HG03521 (cell line): ENCODE data around the gene ZNF136.

ENCODE experiments used
- ATAC-seq: cut with Tn5 transposase; IDR thresholded peaks from one replicate; pipeline ENCODE4 v1.9.1; 2021; ENCODE audit warnings: mild to moderate bottlenecking, moderate library complexity; ENCODE audit not compliant: unreplicated experiment

The ZNF136 gene

GRCh38 chr19:12187625-12188024 lies 24.7 kb downstream of the ZNF136 start:
- no peak for ATAC-seq

GRCh38 chr19:12194827-12195731 lies 32.2 kb downstream of the ZNF136 start:
- ATAC-seq: no peak

- no peak for ATAC-seq
These were observed 35.2 kb downstream of the ZNF136 start for GRCh38 chr19:12198136-12198535.

- no peak for ATAC-seq
These were observed 37.0 kb downstream of the ZNF136 start for GRCh38 chr19:12199757-12200419.

GRCh38 chr19:12202250-12202649 lies 39.4 kb downstream of the ZNF136 start:
- ATAC-seq: no peak

GRCh38 chr19:12205296-12205695 lies 42.4 kb downstream of the ZNF136 start:
- no peak for ATAC-seq

- no peak for ATAC-seq
These were observed 45.3 kb downstream of the ZNF136 start for GRCh38 chr19:12208221-12208620.

- no peak for ATAC-seq
These were observed 54.4 kb downstream of the ZNF136 start for GRCh38 chr19:12217332-12217731.

GRCh38 chr19:12222980-12223630 lies 60.2 kb downstream of the ZNF136 start:
- no peak for ATAC-seq

GRCh38 chr19:12224676-12225075 lies 61.8 kb downstream of the ZNF136 start:
- no peak for ATAC-seq

- no peak for ATAC-seq
These were observed 67.1 kb downstream of the ZNF136 start for GRCh38 chr19:12229990-12230389.

- no peak for ATAC-seq
These were observed 68.1 kb downstream of the ZNF136 start for GRCh38 chr19:12230751-12231733.

GRCh38 chr19:12232961-12233360 lies 70.1 kb downstream of the ZNF136 start:
- no peak for ATAC-seq

- ATAC-seq: no peak
These were observed 74.4 kb downstream of the ZNF136 start for GRCh38 chr19:12237143-12237839.
